ENCODE data around the gene ACVR1B. TPM values are rescaled to one million over a fixed set of nuclear protein-coding genes. Genes with fewer than 3 reads are reported as not detected.
A peak's percentile ranks its signal among the peaks of the same experiment; 100 is the strongest.

The ACVR1B gene
- total RNA-seq, 1 donor from 2014 or later: 18.7 TPM

GRCh38 chr12:51937926-51938325 is 13.6 kb upstream of the ACVR1B start:
- intact Hi-C loops (cut with DNase I): no loop called here
- H3K4me1 ChIP-seq: peaks cover 0 to 10% of the 10 kb centered on the region in 2 donors
- no peaks in the 10 kb centered on the region for H3K9me3 ChIP-seq
- no peaks in the 10 kb centered on the region for H3K27me3 ChIP-seq
- no peaks in the 10 kb centered on the region for H3K36me3 ChIP-seq
- DNase-seq (ENCODE audit: low spot score in 2 of 2): peak in 1 of 2 donors; percentile 35
- no peak overlapping the region for H3K27ac ChIP-seq
- no peak overlapping the region for H3K4me3 ChIP-seq
- TF ChIP-seq CTCF (IDR thresholded peaks at IDR 0.05): no peak

GRCh38 chr12:51938726-51939125 is 12.8 kb upstream of the ACVR1B start:
- no peak overlapping the region for H3K27ac ChIP-seq
- intact Hi-C loops (cut with DNase I): no loop called here
- no peaks in the 10 kb centered on the region for H3K9me3 ChIP-seq
- DNase-seq (ENCODE audit: low spot score in 2 of 2): peak in 1 of 2 donors; percentile 38
- no peak overlapping the region for H3K4me3 ChIP-seq
- no peaks in the 10 kb centered on the region for H3K36me3 ChIP-seq
- no peaks in the 10 kb centered on the region for H3K27me3 ChIP-seq
- no peak for TF ChIP-seq CTCF (IDR thresholded peaks at IDR 0.05)
- peaks cover 0 to 10% of the 10 kb centered on the region in 2 donors for H3K4me1 ChIP-seq

GRCh38 chr12:51941011-51941581 is 10.4 kb upstream of the ACVR1B start:
- peak overlapping the region in 1 of 2 donors; percentile 0 for H3K4me3 ChIP-seq
- H3K27ac ChIP-seq: no peak overlapping the region
- no peak for TF ChIP-seq CTCF (IDR thresholded peaks at IDR 0.05)
- H3K27me3 ChIP-seq: no peaks in the 10 kb centered on the region
- peaks cover 0 to 13% of the 10 kb centered on the region in 2 donors for H3K9me3 ChIP-seq
- H3K36me3 ChIP-seq: no peaks in the 10 kb centered on the region
- intact Hi-C loops (cut with DNase I): no loop called here
- H3K4me1 ChIP-seq: peaks cover 0 to 10% of the 10 kb centered on the region in 2 donors
- DNase-seq (ENCODE audit: low spot score in 2 of 2): peak in 1 of 2 donors; percentile 46

GRCh38 chr12:51941604-51942003 is 9.9 kb upstream of the ACVR1B start:
- H3K36me3 ChIP-seq: no peaks in the 10 kb centered on the region
- no peak overlapping the region for H3K4me3 ChIP-seq
- no peak for TF ChIP-seq CTCF (IDR thresholded peaks at IDR 0.05)
- peaks cover 0 to 10% of the 10 kb centered on the region in 2 donors for H3K4me1 ChIP-seq
- intact Hi-C loops (cut with DNase I): no loop called here
- no peak overlapping the region for H3K27ac ChIP-seq
- no peaks in the 10 kb centered on the region for H3K27me3 ChIP-seq
- peaks cover 0 to 13% of the 10 kb centered on the region in 2 donors for H3K9me3 ChIP-seq
- DNase-seq (ENCODE audit: low spot score in 2 of 2): peak in 1 of 2 donors; percentile 15

- Histone ChIP-seq H3K9me3 (peaks cover 0 to 13% of the 10 kb centered on the region in 2 donors), H3K4me3 (no peak overlapping the region), H3K4me1 (peaks cover 0 to 10% of the 10 kb centered on the region in 2 donors), H3K36me3 (no peaks in the 10 kb centered on the region), H3K27me3 (no peaks in the 10 kb centered on the region), H3K27ac (no peak overlapping the region)
- intact Hi-C loops (cut with DNase I): no loop called here
- no peak for TF ChIP-seq CTCF (IDR thresholded peaks at IDR 0.05)
- DNase-seq (ENCODE audit: low spot score in 2 of 2): peak in 1 of 2 donors; percentile 21
Observed at GRCh38 chr12:51942056-51942455, 9.4 kb upstream of the ACVR1B start.

Measured in ascending aorta (tissue), 2 donors.